ENCODE measurements around the gene ARHGAP28. TPM values are rescaled to one million over a fixed set of nuclear protein-coding genes. Genes with fewer than 3 reads are reported as not detected.

Gene ARHGAP28
- total RNA-seq, 1 experiment from 2014 or later: 0.41 TPM

DNA sequence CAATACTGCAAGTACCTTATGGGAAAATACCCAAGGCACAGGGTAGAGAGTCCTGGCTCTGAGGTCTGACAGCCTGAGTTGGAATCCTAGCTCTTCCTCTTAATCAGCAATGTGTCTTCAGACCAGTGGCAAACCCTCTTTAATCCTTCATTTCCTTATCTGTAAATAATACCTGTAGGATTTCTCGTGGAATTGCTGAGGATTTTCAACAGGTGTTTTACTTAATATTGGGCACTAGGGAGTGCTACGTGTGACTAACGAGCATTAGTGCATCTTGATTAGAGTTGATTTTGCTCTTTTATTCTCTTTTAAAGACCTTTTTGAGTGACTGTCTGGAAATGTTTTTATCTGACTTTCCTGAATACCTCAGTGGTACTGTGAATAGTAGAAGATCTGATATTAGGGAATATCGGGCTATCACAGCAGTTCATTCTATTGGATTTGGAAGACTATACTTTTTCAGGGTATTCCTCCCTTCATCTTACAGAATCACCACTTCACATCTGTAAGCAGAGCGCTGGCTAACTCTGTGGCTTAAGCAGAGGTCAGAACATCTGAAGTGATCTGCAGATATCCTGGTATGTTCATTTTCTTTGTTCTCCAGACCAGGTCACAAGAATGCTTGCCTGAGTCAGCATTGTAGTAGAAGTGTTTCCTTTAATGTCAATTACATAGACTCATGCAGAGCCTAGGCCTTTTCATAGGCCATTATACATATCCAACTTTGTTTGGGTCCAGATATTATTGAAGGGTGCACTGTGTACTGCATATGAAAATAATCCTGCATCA is 49.1 kb downstream of the ARHGAP28 start:
- H3K9me3 ChIP-seq (ENCODE audit: control insufficient read depth, insufficient read depth, low read depth, low read length): no peaks in the 10 kb centered on the region
- in situ Hi-C loops (cut with HindIII; ENCODE audit: low pct_unique_long_range_greater_than_20kb, low sequenced_read_pairs) (no loop called here), intact Hi-C loops (cut with micrococcal nuclease; ENCODE audit: unreplicated experiment) (no loop called here)
- POLR2A ChIA-PET: no interaction called here
- DNase-seq (ENCODE audit: low read depth, low spot score): no peak
- no peaks in the 10 kb centered on the region for H3K27me3 ChIP-seq (ENCODE audit: control insufficient read depth, insufficient read depth, low read length)
- TF ChIP-seq, protein P1, sequence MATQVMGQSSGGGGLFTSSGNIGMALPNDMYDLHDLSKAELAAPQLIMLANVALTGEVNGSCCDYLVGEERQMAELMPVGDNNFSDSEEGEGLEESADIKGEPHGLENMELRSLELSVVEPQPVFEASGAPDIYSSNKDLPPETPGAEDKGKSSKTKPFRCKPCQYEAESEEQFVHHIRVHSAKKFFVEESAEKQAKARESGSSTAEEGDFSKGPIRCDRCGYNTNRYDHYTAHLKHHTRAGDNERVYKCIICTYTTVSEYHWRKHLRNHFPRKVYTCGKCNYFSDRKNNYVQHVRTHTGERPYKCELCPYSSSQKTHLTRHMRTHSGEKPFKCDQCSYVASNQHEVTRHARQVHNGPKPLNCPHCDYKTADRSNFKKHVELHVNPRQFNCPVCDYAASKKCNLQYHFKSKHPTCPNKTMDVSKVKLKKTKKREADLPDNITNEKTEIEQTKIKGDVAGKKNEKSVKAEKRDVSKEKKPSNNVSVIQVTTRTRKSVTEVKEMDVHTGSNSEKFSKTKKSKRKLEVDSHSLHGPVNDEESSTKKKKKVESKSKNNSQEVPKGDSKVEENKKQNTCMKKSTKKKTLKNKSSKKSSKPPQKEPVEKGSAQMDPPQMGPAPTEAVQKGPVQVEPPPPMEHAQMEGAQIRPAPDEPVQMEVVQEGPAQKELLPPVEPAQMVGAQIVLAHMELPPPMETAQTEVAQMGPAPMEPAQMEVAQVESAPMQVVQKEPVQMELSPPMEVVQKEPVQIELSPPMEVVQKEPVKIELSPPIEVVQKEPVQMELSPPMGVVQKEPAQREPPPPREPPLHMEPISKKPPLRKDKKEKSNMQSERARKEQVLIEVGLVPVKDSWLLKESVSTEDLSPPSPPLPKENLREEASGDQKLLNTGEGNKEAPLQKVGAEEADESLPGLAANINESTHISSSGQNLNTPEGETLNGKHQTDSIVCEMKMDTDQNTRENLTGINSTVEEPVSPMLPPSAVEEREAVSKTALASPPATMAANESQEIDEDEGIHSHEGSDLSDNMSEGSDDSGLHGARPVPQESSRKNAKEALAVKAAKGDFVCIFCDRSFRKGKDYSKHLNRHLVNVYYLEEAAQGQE (IDR thresholded peaks at IDR 0.05; ENCODE audit: insufficient read depth in 1 of 2, low read depth in 2 of 2, low read length in 1 of 2): no peak
- TF ChIP-seq, protein P2, sequence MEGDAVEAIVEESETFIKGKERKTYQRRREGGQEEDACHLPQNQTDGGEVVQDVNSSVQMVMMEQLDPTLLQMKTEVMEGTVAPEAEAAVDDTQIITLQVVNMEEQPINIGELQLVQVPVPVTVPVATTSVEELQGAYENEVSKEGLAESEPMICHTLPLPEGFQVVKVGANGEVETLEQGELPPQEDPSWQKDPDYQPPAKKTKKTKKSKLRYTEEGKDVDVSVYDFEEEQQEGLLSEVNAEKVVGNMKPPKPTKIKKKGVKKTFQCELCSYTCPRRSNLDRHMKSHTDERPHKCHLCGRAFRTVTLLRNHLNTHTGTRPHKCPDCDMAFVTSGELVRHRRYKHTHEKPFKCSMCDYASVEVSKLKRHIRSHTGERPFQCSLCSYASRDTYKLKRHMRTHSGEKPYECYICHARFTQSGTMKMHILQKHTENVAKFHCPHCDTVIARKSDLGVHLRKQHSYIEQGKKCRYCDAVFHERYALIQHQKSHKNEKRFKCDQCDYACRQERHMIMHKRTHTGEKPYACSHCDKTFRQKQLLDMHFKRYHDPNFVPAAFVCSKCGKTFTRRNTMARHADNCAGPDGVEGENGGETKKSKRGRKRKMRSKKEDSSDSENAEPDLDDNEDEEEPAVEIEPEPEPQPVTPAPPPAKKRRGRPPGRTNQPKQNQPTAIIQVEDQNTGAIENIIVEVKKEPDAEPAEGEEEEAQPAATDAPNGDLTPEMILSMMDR (IDR thresholded peaks at IDR 0.05): no peak
- TF ChIP-seq TCF7L2 (IDR thresholded peaks at IDR 0.05; ENCODE audit: low read depth, low read length): no peak
- no peak for TF ChIP-seq SIN3A (IDR thresholded peaks at IDR 0.05; ENCODE audit: borderline replicate concordance, insufficient read depth, low read depth, low read length)
- no peak for TF ChIP-seq POLR2AphosphoS5 (IDR thresholded peaks at IDR 0.05; ENCODE audit: low read depth, low read length)
- H3K27ac ChIP-seq (ENCODE audit: low read length): no peak overlapping the region
- no peaks in the 10 kb centered on the region for H3K36me3 ChIP-seq (ENCODE audit: control insufficient read depth, insufficient read depth, low read length)
- CTCF ChIA-PET: no interaction called here
- H3K4me3 ChIP-seq (ENCODE audit: low read depth in 2 of 2, low read length in 2 of 2): no peak overlapping the region
- no peak for ATAC-seq
- no peaks in the 10 kb centered on the region for H3K4me1 ChIP-seq (ENCODE audit: control insufficient read depth, insufficient read depth, low read length)
- no TSS peak for BruUV-seq (replicated peaks)

DNA sequence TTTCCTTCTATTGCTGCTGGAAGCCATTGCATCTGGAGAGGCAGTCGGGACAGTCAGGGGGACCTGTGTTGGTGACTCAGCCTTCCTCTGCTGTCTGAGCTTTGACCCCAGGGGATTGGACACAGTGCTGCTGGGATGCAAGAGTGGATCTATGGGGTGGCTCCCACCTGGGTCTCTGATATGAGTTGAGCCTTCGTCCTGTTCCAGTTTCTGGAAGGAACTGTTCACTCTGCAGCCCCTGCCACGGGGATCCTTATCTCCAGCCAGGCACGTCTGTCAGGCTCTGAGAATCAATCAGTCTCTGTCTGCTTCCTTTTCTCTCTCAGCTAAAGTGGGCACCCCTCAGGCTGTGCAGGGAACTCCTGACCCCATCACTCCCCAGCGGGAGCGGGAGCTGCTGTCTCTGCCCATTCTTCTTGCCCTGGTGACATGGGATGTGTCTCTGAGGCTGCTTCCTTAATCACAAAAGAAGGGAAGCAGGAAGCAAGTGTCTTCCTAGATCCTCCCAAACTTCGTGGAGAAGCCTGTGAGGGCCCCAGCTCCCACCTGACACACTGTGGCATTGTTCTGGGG is 51.7 kb downstream of the ARHGAP28 start:
- ATAC-seq (no peak), DNase-seq (ENCODE audit: low read depth, low spot score) (no peak)
- no peak for TF ChIP-seq TCF7L2 (IDR thresholded peaks at IDR 0.05; ENCODE audit: low read depth, low read length)
- TF ChIP-seq, protein P1 (IDR thresholded peaks at IDR 0.05; ENCODE audit: insufficient read depth in 1 of 2, low read depth in 2 of 2, low read length in 1 of 2): no peak
- TF ChIP-seq POLR2AphosphoS5 (IDR thresholded peaks at IDR 0.05; ENCODE audit: low read depth, low read length): no peak
- no TSS peak for BruUV-seq (replicated peaks)
- ChIA-PET POLR2A (no interaction called here), CTCF (no interaction called here)
- Histone ChIP-seq H3K27me3 (ENCODE audit: control insufficient read depth, insufficient read depth, low read length) (no peaks in the 10 kb centered on the region), H3K4me1 (ENCODE audit: control insufficient read depth, insufficient read depth, low read length) (no peaks in the 10 kb centered on the region), H3K4me3 (ENCODE audit: low read depth in 2 of 2, low read length in 2 of 2) (no peak overlapping the region), H3K9me3 (ENCODE audit: control insufficient read depth, insufficient read depth, low read depth, low read length) (no peaks in the 10 kb centered on the region), H3K27ac (ENCODE audit: low read length) (no peak overlapping the region), H3K36me3 (ENCODE audit: control insufficient read depth, insufficient read depth, low read length) (no peaks in the 10 kb centered on the region)
- in situ Hi-C loops (cut with HindIII; ENCODE audit: low pct_unique_long_range_greater_than_20kb, low sequenced_read_pairs): no loop called here
- intact Hi-C loops (cut with micrococcal nuclease; ENCODE audit: unreplicated experiment): no loop called here
